Measurements from ENCODE around the gene ARL6. TPM values are rescaled to one million over a fixed set of nuclear protein-coding genes. Genes with fewer than 3 reads are reported as not detected.

Gene ARL6
- total and polyA plus RNA-seq, 7 donors = 0.69 to 11.1 (median 8.6) TPM

GRCh38 chr3:97848779-97849178, 84.2 kb downstream of the ARL6 start:
- Histone ChIP-seq H3K9me3 (no peaks in the 10 kb centered on the region), H3K27ac (no peak overlapping the region), H3K36me3 (no peaks in the 10 kb centered on the region), H3K27me3 (no peaks in the 10 kb centered on the region), H3K4me3 (no peak overlapping the region), H3K4me1 (peaks cover 0 to 13% (median 0%) of the 10 kb centered on the region in 4 donors)
- intact Hi-C loops (cut with DNase I) = no loop called here
- TF ChIP-seq POLR2A (IDR thresholded peaks at IDR 0.05) (no peak), CTCF (IDR thresholded peaks at IDR 0.05) (no peak), EP300 (IDR thresholded peaks at IDR 0.05) (no peak), POLR2AphosphoS5 (IDR thresholded peaks at IDR 0.05) (no peak)
- 34 to 80% methylated on average over 3 of the region's 3 CpGs for WGBS, 2 donors
- no peak for DNase-seq

Other genes with a start within 250 kb of the ARL6 start
- gene CRYBG3, start 57.3 kb downstream of the ARL6 start, total RNA-seq = 10 to 100 TPM; 37.8 to 60.2 (median 43.2) TPM
- 1 to 10 TPM; 3.0 to 7.1 (median 3.2) TPM for gene CRYBG3, start 57.3 kb downstream of the ARL6 start, polyA plus RNA-seq
- 10 to 100 TPM; 16.8 to 23.5 (median 21.0) TPM for gene RIOX2, start 207.7 kb downstream of the ARL6 start, total RNA-seq
- gene RIOX2, start 207.7 kb downstream of the ARL6 start, polyA plus RNA-seq = 10 to 100 TPM in 2 of 3 donors, 1 to 10 TPM in 1; 9.0 to 16.6 (median 15.3) TPM